Esophagus squamous epithelium (tissue), 5 donors: ENCODE results near the gene PLEK2. TPM values are rescaled to one million over a fixed set of nuclear protein-coding genes. Genes with fewer than 3 reads are reported as not detected.

Experiments
- DNase-seq: peaks from one replicate; lab custom pipeline; 2025; lab: John Stamatoyannopoulos, UW
- H3K27ac ChIP-seq, 4 donors: fragments of 200-600 bp; sonication (generic); one replicate each; pipeline ENCODE4 v1.5.1; 2016 to 2019; ENCODE audit warnings: mild to moderate bottlenecking in 1 of 4
- H3K27me3 ChIP-seq, 4 donors: fragments of 200-600 bp; sonication (generic); 1 replicate in 3 of 4; 2 replicates in 1 of 4; pipeline versions ENCODE4 v1.5.1 to v1.6.0; 2017 to 2021; ENCODE audit warnings: antibody characterized with exemption in 1 of 4
- H3K36me3 ChIP-seq, 3 donors: fragments of 200-600 bp; sonication (generic); one replicate each; pipeline ENCODE4 v1.5.1; 2016 to 2019
- H3K4me1 ChIP-seq, 3 donors: fragments of 200-600 bp; sonication (generic); one replicate each; pipeline ENCODE4 v1.5.1; 2017 to 2019
- H3K4me3 ChIP-seq, 4 donors: fragments of 200-600 bp; sonication (generic); 1 replicate in 3 of 4; 2 replicates in 1 of 4; pipeline ENCODE4 v1.5.1; 2016 to 2019; ENCODE audit warnings: mild to moderate bottlenecking in 2 of 4, moderate library complexity in 1 of 4
- H3K9me3 ChIP-seq, 3 donors: fragments of 200-600 bp; sonication (generic); one replicate each; pipeline ENCODE4 v1.5.1; 2016 to 2019
- CTCF ChIP-seq, 6 experiments: fragments of 450-650 bp in 4 of 6; fragments of 200-600 bp in 2 of 6; sonication (generic) in 2 of 6; IDR thresholded peaks; one replicate each; pipeline ENCODE4 v1.5.1; 2016 to 2019; ENCODE audit warnings: antibody characterized with exemption in 6 of 6, mild to moderate bottlenecking in 4 of 6, moderate library complexity in 4 of 6
- POLR2A ChIP-seq, 4 donors: fragments of 450-650 bp; IDR thresholded peaks; one replicate each; pipeline ENCODE4 v1.6.1; 2017; ENCODE audit warnings: antibody characterized with exemption in 4 of 4, mild to moderate bottlenecking in 4 of 4, moderate library complexity in 3 of 4
- WGBS, 2 donors: methylation state at CpG; one replicate each; pipeline ENCODE4 v1.1.5; 2018; 5-methylcytosine and 5-hydroxymethylcytosine counted together
- intact Hi-C: fragments of 100-400 bp; cut with DNase I; formaldehyde crosslinking; loops from one replicate; pipeline ENCODE4 v1.15.0; 2022
- total RNA-seq, 4 donors: library from RNA; depleted of rRNA; stranded (reverse); fragments of >200 nt; gene quantifications; one replicate each; pipeline ENCODE4 v1.1.0, GENCODE V29; 2016
- donor health status: DM: yes; HTN: yes; CAD: no.

PLEK2 gene
- total RNA-seq, 4 donors from 2014 or later, result 7.6 to 19.9 (median 13.1) TPM

- Histone ChIP-seq H3K9me3 (no peaks in the 10 kb centered on the region), H3K36me3 (peaks cover 0 to 98% (median 51%) of the 10 kb centered on the region in 3 donors), H3K4me1 (no peaks in the 10 kb centered on the region), H3K27ac (no peak overlapping the region), H3K27me3 (no peaks in the 10 kb centered on the region), H3K4me3 (no peak overlapping the region)
- no peak for DNase-seq
- TF ChIP-seq CTCF (IDR thresholded peaks at IDR 0.05) (no peak), POLR2A (IDR thresholded peaks at IDR 0.05) (no peak)
- intact Hi-C loops, result no loop called here
Observed at GRCh38 chr14:67377916-67378315, 34.0 kb downstream of the PLEK2 start.

- H3K9me3 ChIP-seq, result no peaks in the 10 kb centered on the region
- intact Hi-C loops, result no loop called here
- peaks cover 0 to 13% (median 0%) of the 10 kb centered on the region in 3 donors for H3K4me1 ChIP-seq
- no peak overlapping the region for H3K27ac ChIP-seq
- no peak for DNase-seq
- H3K4me3 ChIP-seq, result no peak overlapping the region
- peaks cover 0 to 98% (median 41%) of the 10 kb centered on the region in 3 donors for H3K36me3 ChIP-seq
- 77 to 81% methylated on average over 2 of the region's 2 CpGs for WGBS, 2 donors
- no peaks in the 10 kb centered on the region for H3K27me3 ChIP-seq
- TF ChIP-seq CTCF (IDR thresholded peaks at IDR 0.05) (no peak), POLR2A (IDR thresholded peaks at IDR 0.05) (no peak)
Observed at GRCh38 chr14:67373347-67373746, 38.6 kb downstream of the PLEK2 start.

GRCh38 chr14:67372833-67373232 is 39.1 kb downstream of the PLEK2 start:
- no peak overlapping the region for H3K4me3 ChIP-seq
- intact Hi-C loops, result no loop called here
- no peak for DNase-seq
- H3K9me3 ChIP-seq, result no peaks in the 10 kb centered on the region
- H3K4me1 ChIP-seq, result peaks cover 0 to 18% (median 0%) of the 10 kb centered on the region in 3 donors
- WGBS, 2 donors, result 100% methylated on average over 1 of the region's 1 CpG
- H3K36me3 ChIP-seq, result peaks cover 0 to 98% (median 42%) of the 10 kb centered on the region in 3 donors
- H3K27ac ChIP-seq, result no peak overlapping the region
- H3K27me3 ChIP-seq, result no peaks in the 10 kb centered on the region
- TF ChIP-seq POLR2A (IDR thresholded peaks at IDR 0.05), result no peak
- no peak for TF ChIP-seq CTCF (IDR thresholded peaks at IDR 0.05)

GRCh38 chr14:67371247-67372148 is 40.5 kb downstream of the PLEK2 start:
- no peak for DNase-seq
- WGBS, 2 donors, result 88% methylated on average over 4 of the region's 4 CpGs
- intact Hi-C loops, result no loop called here
- H3K9me3 ChIP-seq, result no peaks in the 10 kb centered on the region
- H3K4me3 ChIP-seq, result no peak overlapping the region
- TF ChIP-seq POLR2A (IDR thresholded peaks at IDR 0.05) (no peak), CTCF (IDR thresholded peaks at IDR 0.05) (no peak)
- H3K27ac ChIP-seq, result no peak overlapping the region
- H3K27me3 ChIP-seq, result no peaks in the 10 kb centered on the region
- peaks cover 0 to 19% (median 0%) of the 10 kb centered on the region in 3 donors for H3K4me1 ChIP-seq
- H3K36me3 ChIP-seq, result peaks cover 0 to 98% (median 32%) of the 10 kb centered on the region in 3 donors

- peaks cover 0 to 19% (median 0%) of the 10 kb centered on the region in 3 donors for H3K4me1 ChIP-seq
- WGBS, 2 donors, result 79 to 84% methylated on average over 5 of the region's 5 CpGs
- DNase-seq, result no peak
- no peak overlapping the region for H3K4me3 ChIP-seq
- intact Hi-C loops, result no loop called here
- no peak overlapping the region for H3K27ac ChIP-seq
- no peak for TF ChIP-seq POLR2A (IDR thresholded peaks at IDR 0.05)
- peaks cover 0 to 98% (median 25%) of the 10 kb centered on the region in 3 donors for H3K36me3 ChIP-seq
- no peaks in the 10 kb centered on the region for H3K9me3 ChIP-seq
- no peaks in the 10 kb centered on the region for H3K27me3 ChIP-seq
Observed at GRCh38 chr14:67370830-67371229, 41.1 kb downstream of the PLEK2 start.
